MM.1S (cell line): ENCODE results near the gene C2orf42.

Experiments used
- DNase-seq: peaks from one replicate; pipeline ENCODE4 v3.0.0-alpha.2; 2015
- H2AFZ ChIP-seq: fragments of 300-600 bp; sonication (generic); 2 replicates; pipeline ENCODE4 v1.6.0; 2016; ENCODE audit warnings: antibody characterized with exemption, low read length
- H3F3A ChIP-seq: fragments of 300-600 bp; sonication (generic); 2 replicates; pipeline ENCODE4 v1.6.1; 2016; ENCODE audit warnings: mild to moderate bottlenecking, antibody characterized with exemption, low read length, moderate library complexity, mixed read lengths; ENCODE audit not compliant: insufficient read depth
- H3K27ac ChIP-seq: fragments of 300-600 bp; sonication (generic); 2 replicates; pipeline ENCODE4 v1.5.1; 2016; ENCODE audit warnings: mild to moderate bottlenecking, low read length
- H3K27me3 ChIP-seq: fragments of 300-600 bp; sonication (generic); replicated peaks from 2 replicates; pipeline ENCODE4 v1.6.0; 2016; ENCODE audit warnings: low read length; ENCODE audit not compliant: insufficient read depth
- H3K36me3 ChIP-seq: fragments of 300-600 bp; sonication (generic); replicated peaks from 2 replicates; pipeline ENCODE4 v1.6.1; 2016; ENCODE audit warnings: mild to moderate bottlenecking, low read length, mixed read lengths; ENCODE audit not compliant: insufficient read depth
- H3K4me1 ChIP-seq: fragments of 300-600 bp; sonication (generic); 2 replicates; pipeline ENCODE4 v1.6.1; 2016; ENCODE audit warnings: low read length, mixed read lengths
- H3K4me2 ChIP-seq: fragments of 300-600 bp; sonication (generic); 2 replicates; pipeline ENCODE4 v1.6.0; 2016; ENCODE audit warnings: low read depth, low read length
- H3K4me3 ChIP-seq: fragments of 300-600 bp; sonication (generic); 2 replicates; pipeline ENCODE4 v1.5.1; 2016; ENCODE audit warnings: low read length, mixed read lengths
- H3K79me2 ChIP-seq: fragments of 300-600 bp; sonication (generic); 2 replicates; pipeline ENCODE4 v1.6.1; 2016; ENCODE audit warnings: mixed run types, low read length, mixed read lengths
- H3K9ac ChIP-seq: fragments of 300-600 bp; sonication (generic); 2 replicates; pipeline ENCODE4 v1.6.1; 2016; ENCODE audit warnings: low read length, mixed read lengths
- H3K9me2 ChIP-seq: fragments of 300-600 bp; sonication (generic); replicated peaks from 2 replicates; pipeline ENCODE4 v1.6.1; 2016; ENCODE audit warnings: mild to moderate bottlenecking, low read length, mixed read lengths; ENCODE audit not compliant: insufficient read depth
- H3K9me3 ChIP-seq: fragments of 300-600 bp; sonication (generic); replicated peaks from 2 replicates; pipeline ENCODE4 v1.6.1; 2016; ENCODE audit warnings: mild to moderate bottlenecking, low read length, mixed read lengths; ENCODE audit not compliant: insufficient read depth
- H4K20me1 ChIP-seq: fragments of 300-600 bp; sonication (generic); 2 replicates; pipeline ENCODE4 v1.6.1; 2016; ENCODE audit warnings: mild to moderate bottlenecking, low read length, moderate library complexity, mixed read lengths; ENCODE audit not compliant: insufficient read depth
- EZH2 ChIP-seq: fragments of 300-600 bp; sonication (generic); optimal IDR thresholded peaks from 2 replicates; pipeline ENCODE3; 2017; ENCODE audit warnings: low read depth, mild to moderate bottlenecking, antibody characterized with exemption, low read length, mixed read lengths
- EZH2phosphoT487 ChIP-seq: fragments of 300-600 bp; sonication (generic); IDR thresholded peaks from 2 replicates; pipeline ENCODE4 v1.6.1; 2018; ENCODE audit warnings: antibody characterized with exemption, low read length
- TF ChIP-seq, protein P1 (sequence below): fragments of 300-600 bp; sonication (generic); IDR thresholded peaks from 2 replicates; pipeline ENCODE4 v1.5.1; 2016; ENCODE audit warnings: antibody characterized with exemption, low read length, mixed read lengths

C2orf42 gene

GRCh38 chr2:70124983-70125480, 65.8 kb downstream of the C2orf42 start:
- DNase-seq, result peak; percentile 45
- H3K4me3 ChIP-seq, result peak overlapping the region; percentile 64
- peak overlapping the region; percentile 98 for H3K9ac ChIP-seq
- H3K9me3 ChIP-seq, result no peaks in the 10 kb centered on the region
- no peaks in the 10 kb centered on the region for H4K20me1 ChIP-seq
- peak overlapping the region; percentile 67 for H3K27ac ChIP-seq
- peak overlapping the region; percentile 65 for H3K4me2 ChIP-seq
- no peaks in the 10 kb centered on the region for H3K36me3 ChIP-seq
- H3F3A ChIP-seq, result peaks cover 22% of the 10 kb centered on the region
- H2AFZ ChIP-seq, result peak overlapping the region; percentile 94
- no peaks in the 10 kb centered on the region for H3K9me2 ChIP-seq
- TF ChIP-seq EZH2, result no peak
- TF ChIP-seq, protein P1, sequence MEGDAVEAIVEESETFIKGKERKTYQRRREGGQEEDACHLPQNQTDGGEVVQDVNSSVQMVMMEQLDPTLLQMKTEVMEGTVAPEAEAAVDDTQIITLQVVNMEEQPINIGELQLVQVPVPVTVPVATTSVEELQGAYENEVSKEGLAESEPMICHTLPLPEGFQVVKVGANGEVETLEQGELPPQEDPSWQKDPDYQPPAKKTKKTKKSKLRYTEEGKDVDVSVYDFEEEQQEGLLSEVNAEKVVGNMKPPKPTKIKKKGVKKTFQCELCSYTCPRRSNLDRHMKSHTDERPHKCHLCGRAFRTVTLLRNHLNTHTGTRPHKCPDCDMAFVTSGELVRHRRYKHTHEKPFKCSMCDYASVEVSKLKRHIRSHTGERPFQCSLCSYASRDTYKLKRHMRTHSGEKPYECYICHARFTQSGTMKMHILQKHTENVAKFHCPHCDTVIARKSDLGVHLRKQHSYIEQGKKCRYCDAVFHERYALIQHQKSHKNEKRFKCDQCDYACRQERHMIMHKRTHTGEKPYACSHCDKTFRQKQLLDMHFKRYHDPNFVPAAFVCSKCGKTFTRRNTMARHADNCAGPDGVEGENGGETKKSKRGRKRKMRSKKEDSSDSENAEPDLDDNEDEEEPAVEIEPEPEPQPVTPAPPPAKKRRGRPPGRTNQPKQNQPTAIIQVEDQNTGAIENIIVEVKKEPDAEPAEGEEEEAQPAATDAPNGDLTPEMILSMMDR, result no peak
- peaks cover 32% of the 10 kb centered on the region for H3K4me1 ChIP-seq
- no peaks in the 10 kb centered on the region for H3K79me2 ChIP-seq
- H3K27me3 ChIP-seq, result no peaks in the 10 kb centered on the region

DNA sequence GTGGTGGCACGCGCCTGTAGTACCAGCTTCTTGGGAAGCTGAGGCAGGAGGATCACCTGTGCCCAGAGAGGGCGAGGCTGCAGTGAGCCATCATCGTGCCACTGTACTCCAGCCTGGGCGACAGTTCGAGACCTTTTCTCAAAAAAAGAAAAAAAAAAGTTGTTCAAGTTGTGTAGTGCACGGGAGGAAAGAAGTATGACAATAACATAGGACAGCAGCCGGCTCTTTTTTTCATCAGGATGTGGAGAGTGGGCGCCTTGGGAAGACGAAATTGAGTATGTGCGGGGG, 67.0 kb downstream of the C2orf42 start:
- Histone ChIP-seq H3K79me2 (no peaks in the 10 kb centered on the region), H4K20me1 (no peaks in the 10 kb centered on the region), H3K27me3 (no peaks in the 10 kb centered on the region), H3K27ac (peak overlapping the region; percentile 67; the same call in 1 of the 2 replicates), H3K9me3 (no peaks in the 10 kb centered on the region), H3K36me3 (no peaks in the 10 kb centered on the region), H3K9ac (peak overlapping the region; percentile 98; the same call in 1 of the 2 replicates), H3K4me1 (peaks cover 37% of the 10 kb centered on the region), H2AFZ (peak overlapping the region; percentile 55), H3K4me2 (peak overlapping the region; percentile 65), H3K4me3 (peak overlapping the region; percentile 64; the same call in 1 of the 2 replicates), H3F3A (peaks cover 23% of the 10 kb centered on the region), H3K9me2 (no peaks in the 10 kb centered on the region)
- DNase-seq, result no peak
- TF ChIP-seq EZH2phosphoT487 (no peak), EZH2 (no peak)
- TF ChIP-seq, protein P1, result no peak

DNA sequence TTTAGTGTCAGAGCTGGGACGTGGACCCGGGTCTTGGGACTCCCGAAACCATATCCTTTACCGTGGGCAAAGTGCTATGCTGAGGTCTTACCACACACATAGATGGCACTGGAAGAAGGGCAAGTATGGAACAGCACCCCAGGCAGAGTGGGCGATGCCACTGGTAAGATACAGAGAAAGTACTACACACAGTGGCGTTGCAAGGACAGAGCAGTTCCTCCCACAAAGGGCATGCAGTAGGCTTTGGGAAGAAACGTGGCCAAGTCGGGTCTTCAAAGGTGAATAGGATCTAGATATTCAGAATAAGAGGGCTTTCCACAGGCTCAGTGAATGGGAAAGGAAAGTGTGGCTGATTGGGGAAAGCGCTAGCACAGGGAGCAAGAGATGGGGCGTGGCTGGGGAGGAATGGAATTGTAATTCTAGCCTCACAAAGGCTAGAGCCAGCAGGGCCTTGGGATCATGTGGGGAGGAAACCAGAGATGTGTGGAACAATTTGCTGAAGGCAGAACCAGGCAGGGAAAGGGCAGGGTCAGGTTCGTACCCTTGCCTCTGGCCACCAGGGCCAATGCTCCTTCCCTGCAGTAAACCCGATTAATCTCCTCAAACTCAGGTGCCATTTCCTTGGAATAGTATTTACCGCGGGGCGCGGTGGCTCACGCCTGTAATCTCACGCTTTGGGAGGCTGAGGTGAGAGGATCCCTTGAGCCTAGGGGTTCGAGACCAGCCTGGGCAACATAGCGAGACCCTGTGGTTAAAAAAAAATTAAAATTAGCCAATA, 67.6 kb downstream of the C2orf42 start:
- Histone ChIP-seq H3K79me2 (no peaks in the 10 kb centered on the region), H3K27ac (no peak overlapping the region), H3K36me3 (no peaks in the 10 kb centered on the region), H3K9ac (no peak overlapping the region), H3K4me1 (peaks cover 39% of the 10 kb centered on the region), H3F3A (peaks cover 27% of the 10 kb centered on the region), H3K9me3 (no peaks in the 10 kb centered on the region), H4K20me1 (no peaks in the 10 kb centered on the region), H3K9me2 (no peaks in the 10 kb centered on the region), H2AFZ (peak overlapping the region; percentile 55; the same call in 1 of the 2 replicates), H3K27me3 (no peaks in the 10 kb centered on the region), H3K4me3 (no peak overlapping the region), H3K4me2 (no peak overlapping the region; the same call in 1 of the 2 replicates)
- TF ChIP-seq, protein P1, result no peak
- TF ChIP-seq EZH2 (no peak), EZH2phosphoT487 (no peak)
- no peak for DNase-seq
